Measurements from ENCODE around the gene MLYCD. TPM values are rescaled to one million over a fixed set of nuclear protein-coding genes. Genes with fewer than 3 reads are reported as not detected.

The MLYCD gene
- polyA plus RNA-seq, 1 donor (not counting 4 experiments of a cell fraction or from before 2014, with no cell fraction given): 1.2 TPM

GRCh38 chr16:83928341-83929055 is 29.6 kb downstream of the MLYCD start:
- no peaks in the 10 kb centered on the region for H3K9me3 ChIP-seq (ENCODE audit: control insufficient read depth, low read depth, low read length)
- FAIRE-seq (peak; percentile 57), DNase-seq (ENCODE audit: low read depth, low spot score) (no peak)
- no peaks in the 10 kb centered on the region for H3K36me3 ChIP-seq (ENCODE audit: control insufficient read depth in 2 of 2, extremely low read depth in 1 of 2, insufficient read depth in 2 of 2, low read length in 2 of 2)
- H3K4me2 ChIP-seq (ENCODE audit: control insufficient read depth, extremely low read depth, insufficient read depth, low read depth, low read length): no peak overlapping the region
- H3K4me1 ChIP-seq (ENCODE audit: control insufficient read depth, extremely low read depth, insufficient read depth, low read length): peaks cover 8% of the 10 kb centered on the region
- no peak overlapping the region for H3K27ac ChIP-seq (ENCODE audit: control insufficient read depth, insufficient read depth, low read length)
- H3K9me1 ChIP-seq (ENCODE audit: control insufficient read depth, extremely low read depth, insufficient read depth, low read length): no peaks in the 10 kb centered on the region
- TF ChIP-seq, protein P1, sequence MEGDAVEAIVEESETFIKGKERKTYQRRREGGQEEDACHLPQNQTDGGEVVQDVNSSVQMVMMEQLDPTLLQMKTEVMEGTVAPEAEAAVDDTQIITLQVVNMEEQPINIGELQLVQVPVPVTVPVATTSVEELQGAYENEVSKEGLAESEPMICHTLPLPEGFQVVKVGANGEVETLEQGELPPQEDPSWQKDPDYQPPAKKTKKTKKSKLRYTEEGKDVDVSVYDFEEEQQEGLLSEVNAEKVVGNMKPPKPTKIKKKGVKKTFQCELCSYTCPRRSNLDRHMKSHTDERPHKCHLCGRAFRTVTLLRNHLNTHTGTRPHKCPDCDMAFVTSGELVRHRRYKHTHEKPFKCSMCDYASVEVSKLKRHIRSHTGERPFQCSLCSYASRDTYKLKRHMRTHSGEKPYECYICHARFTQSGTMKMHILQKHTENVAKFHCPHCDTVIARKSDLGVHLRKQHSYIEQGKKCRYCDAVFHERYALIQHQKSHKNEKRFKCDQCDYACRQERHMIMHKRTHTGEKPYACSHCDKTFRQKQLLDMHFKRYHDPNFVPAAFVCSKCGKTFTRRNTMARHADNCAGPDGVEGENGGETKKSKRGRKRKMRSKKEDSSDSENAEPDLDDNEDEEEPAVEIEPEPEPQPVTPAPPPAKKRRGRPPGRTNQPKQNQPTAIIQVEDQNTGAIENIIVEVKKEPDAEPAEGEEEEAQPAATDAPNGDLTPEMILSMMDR (optimal IDR thresholded peaks at IDR 0.05 in 1 of 3, IDR thresholded peaks at IDR 0.05 in 1 of 3, conservative IDR thresholded peaks at IDR 0.05 in 1 of 3; ENCODE audit: extremely low read depth in 1 of 3, insufficient read depth in 2 of 3, low read length in 3 of 3): no peak
- no peak for TF ChIP-seq EZH2 (IDR thresholded peaks at IDR 0.05; ENCODE audit: low read length)
- H3K9ac ChIP-seq (ENCODE audit: control insufficient read depth, extremely low read depth, insufficient read depth, low read length): no peak overlapping the region
- no peak overlapping the region for H3K4me3 ChIP-seq (ENCODE audit: control insufficient read depth in 2 of 3, extremely low read depth in 1 of 3, insufficient read depth in 2 of 3, low read depth in 1 of 3, low read length in 3 of 3)
- H3K27me3 ChIP-seq (ENCODE audit: control insufficient read depth, extremely low read depth, insufficient read depth, low read length): peaks cover 4% of the 10 kb centered on the region
- no peaks in the 10 kb centered on the region for H3K79me2 ChIP-seq (ENCODE audit: control insufficient read depth, insufficient read depth, low read length)
- H2AFZ ChIP-seq (ENCODE audit: control insufficient read depth, low read length): no peak overlapping the region
- dilution Hi-C loops (cut with MboI; ENCODE audit: extremely low pct_ligation_motif_present, low sequenced_read_pairs): no loop called here
- H4K20me1 ChIP-seq (ENCODE audit: control insufficient read depth, extremely low read depth, insufficient read depth, low read length): no peaks in the 10 kb centered on the region

- dilution Hi-C loops (cut with MboI; ENCODE audit: extremely low pct_ligation_motif_present, low sequenced_read_pairs): no loop called here
- Histone ChIP-seq H3K27ac (ENCODE audit: control insufficient read depth, insufficient read depth, low read length) (no peak overlapping the region), H3K4me3 (ENCODE audit: control insufficient read depth in 2 of 3, extremely low read depth in 1 of 3, insufficient read depth in 2 of 3, low read depth in 1 of 3, low read length in 3 of 3) (no peak overlapping the region), H2AFZ (ENCODE audit: control insufficient read depth, low read length) (no peak overlapping the region), H3K27me3 (ENCODE audit: control insufficient read depth, extremely low read depth, insufficient read depth, low read length) (peaks cover 12% of the 10 kb centered on the region), H3K4me2 (ENCODE audit: control insufficient read depth, extremely low read depth, insufficient read depth, low read depth, low read length) (no peak overlapping the region), H4K20me1 (ENCODE audit: control insufficient read depth, extremely low read depth, insufficient read depth, low read length) (no peaks in the 10 kb centered on the region), H3K9ac (ENCODE audit: control insufficient read depth, extremely low read depth, insufficient read depth, low read length) (no peak overlapping the region), H3K4me1 (ENCODE audit: control insufficient read depth, extremely low read depth, insufficient read depth, low read length) (peaks cover 8% of the 10 kb centered on the region), H3K79me2 (ENCODE audit: control insufficient read depth, insufficient read depth, low read length) (no peaks in the 10 kb centered on the region), H3K9me1 (ENCODE audit: control insufficient read depth, extremely low read depth, insufficient read depth, low read length) (no peaks in the 10 kb centered on the region), H3K36me3 (ENCODE audit: control insufficient read depth in 2 of 2, extremely low read depth in 1 of 2, insufficient read depth in 2 of 2, low read length in 2 of 2) (no peaks in the 10 kb centered on the region), H3K9me3 (ENCODE audit: control insufficient read depth, low read depth, low read length) (no peaks in the 10 kb centered on the region)
- FAIRE-seq (no peak), DNase-seq (ENCODE audit: low read depth, low spot score) (no peak)
- TF ChIP-seq, protein P1 (optimal IDR thresholded peaks at IDR 0.05 in 1 of 3, IDR thresholded peaks at IDR 0.05 in 1 of 3, conservative IDR thresholded peaks at IDR 0.05 in 1 of 3; ENCODE audit: extremely low read depth in 1 of 3, insufficient read depth in 2 of 3, low read length in 3 of 3): no peak
- no peak for TF ChIP-seq EZH2 (IDR thresholded peaks at IDR 0.05; ENCODE audit: low read length)
These were observed 31.1 kb downstream of the MLYCD start for GRCh38 chr16:83929811-83930555.
